HEK293 (cell line): Measurements from ENCODE around the gene ANP32A.

Experiments used
- CTCF ChIA-PET: fragments of 350-600 bp; formaldehyde crosslinking; extraction: SDS; loops from one replicate; lab custom pipeline; 2021; ENCODE audit warnings: antibody characterized with exemption; lab: Yijun Ruan, JAX
- POLR2A ChIA-PET: fragments of 300-600 bp; formaldehyde crosslinking; extraction: SDS; loops from one replicate; lab custom pipeline; 2020; ENCODE audit warnings: antibody characterized with exemption, inconsistent platforms; lab: Yijun Ruan, JAX
- H3K27ac ChIP-seq: fragments of 200-500 bp; sonication (Bioruptor generic); 2 replicates; pipeline ENCODE4 v1.5.1; 2014; ENCODE audit warnings: low read depth, low read length, control low read depth, inconsistent platforms; ENCODE audit errors: extremely low read depth
- H3K36me3 ChIP-seq, 2 experiments: fragments of 200-500 bp in 1 of 2; sonication (Bioruptor generic) in 1 of 2; 1 replicate in 1 of 2; 2 replicates in 1 of 2; pipeline ENCODE4 v1.5.1; 2014 to 2017; ENCODE audit warnings: inconsistent platforms in 2 of 2, low read length in 2 of 2; ENCODE audit not compliant: control insufficient read depth in 2 of 2, insufficient read depth in 1 of 2
- H3K4me1 ChIP-seq: fragments of 200-500 bp; sonication (Bioruptor generic); 2 replicates; pipeline ENCODE4 v1.5.1; 2014; ENCODE audit warnings: mild to moderate bottlenecking, low read length, inconsistent platforms; ENCODE audit not compliant: control insufficient read depth, insufficient read depth
- H3K4me3 ChIP-seq: 2 replicates; pipeline ENCODE4 v1.5.1; 2011; ENCODE audit warnings: low read depth, mild to moderate bottlenecking, control low read depth, low read length, moderate library complexity
- H3K9me3 ChIP-seq: fragments of 200-500 bp; sonication (Bioruptor generic); 2 replicates; pipeline ENCODE4 v1.5.1; 2014; ENCODE audit warnings: low read depth, low read length, inconsistent platforms; ENCODE audit not compliant: control insufficient read depth, insufficient read depth
- HIC1 ChIP-seq: fragments of 450-650 bp; formaldehyde crosslinking; IDR thresholded peaks from 2 replicates; pipeline ENCODE4 v1.5.1; 2016; ENCODE audit warnings: missing biosample characterization, missing genetic modification characterization
- IKZF3 ChIP-seq: fragments of 450-650 bp; IDR thresholded peaks from 2 replicates; pipeline ENCODE4 v1.5.0; 2018; ENCODE audit warnings: missing biosample characterization, mild to moderate bottlenecking, missing genetic modification characterization, moderate library complexity
- PATZ1 ChIP-seq: fragments of 450-650 bp; formaldehyde crosslinking; IDR thresholded peaks from 2 replicates; pipeline ENCODE4 v1.5.1; 2016; ENCODE audit warnings: missing biosample characterization, missing genetic modification characterization
- PBX3 ChIP-seq: sonication (generic); formaldehyde crosslinking; IDR thresholded peaks from 2 replicates; pipeline ENCODE4 v1.8.1; 2022; ENCODE audit warnings: mild to moderate bottlenecking, moderate library complexity, missing genetic modification reagents
- RBAK ChIP-seq: fragments of 450-650 bp; formaldehyde crosslinking; IDR thresholded peaks from 2 replicates; pipeline ENCODE4 v1.5.1; 2016; ENCODE audit warnings: missing biosample characterization, missing genetic modification characterization
- REST ChIP-seq: fragments of 450-650 bp; formaldehyde crosslinking; IDR thresholded peaks from 2 replicates; pipeline ENCODE4 v1.5.1; 2016; ENCODE audit warnings: missing biosample characterization, missing genetic modification characterization
- SP7 ChIP-seq: fragments of 450-650 bp; formaldehyde crosslinking; IDR thresholded peaks from 2 replicates; pipeline ENCODE4 v1.5.1; 2016; ENCODE audit warnings: missing biosample characterization, missing genetic modification characterization
- WT1 ChIP-seq: fragments of 450-650 bp; formaldehyde crosslinking; IDR thresholded peaks from 2 replicates; pipeline ENCODE4 v1.5.1; 2016; ENCODE audit warnings: missing biosample characterization, missing genetic modification characterization
- ZBTB1 ChIP-seq: fragments of 450-650 bp; formaldehyde crosslinking; IDR thresholded peaks from 2 replicates; pipeline ENCODE4 v1.5.1; 2016; ENCODE audit warnings: missing biosample characterization, missing genetic modification characterization
- ZBTB8A ChIP-seq: fragments of 450-650 bp; formaldehyde crosslinking; IDR thresholded peaks from 2 replicates; pipeline ENCODE4 v1.5.1; 2016; ENCODE audit warnings: missing biosample characterization, missing genetic modification characterization
- ZFP69B ChIP-seq: fragments of 450-650 bp; formaldehyde crosslinking; IDR thresholded peaks from 2 replicates; pipeline ENCODE4 v1.5.1; 2016; ENCODE audit warnings: missing biosample characterization, missing genetic modification characterization
- ZNF10 ChIP-seq: fragments of 450-650 bp; formaldehyde crosslinking; IDR thresholded peaks from 2 replicates; pipeline ENCODE4 v1.5.1; 2017; ENCODE audit warnings: missing biosample characterization, missing genetic modification characterization
- ZNF121 ChIP-seq: fragments of 450-650 bp; formaldehyde crosslinking; IDR thresholded peaks from 2 replicates; pipeline ENCODE4 v1.5.1; 2016; ENCODE audit warnings: missing biosample characterization, missing genetic modification characterization
- ZNF239 ChIP-seq: fragments of 450-650 bp; formaldehyde crosslinking; IDR thresholded peaks from 2 replicates; pipeline ENCODE4 v1.5.1; 2016; ENCODE audit warnings: missing biosample characterization, missing genetic modification characterization
- ZNF433 ChIP-seq: fragments of 450-650 bp; formaldehyde crosslinking; IDR thresholded peaks from 2 replicates; pipeline ENCODE4 v1.5.1; 2016; ENCODE audit warnings: missing biosample characterization, missing genetic modification characterization, low read depth
- ZNF529 ChIP-seq: fragments of 450-650 bp; formaldehyde crosslinking; IDR thresholded peaks from 2 replicates; pipeline ENCODE4 v1.5.1; 2017; ENCODE audit warnings: missing genetic modification characterization, missing biosample characterization; ENCODE audit not compliant: insufficient replicate concordance
- ZNF530 ChIP-seq: fragments of 450-650 bp; formaldehyde crosslinking; IDR thresholded peaks from 2 replicates; pipeline ENCODE4 v1.5.1; 2016; ENCODE audit warnings: low read depth, missing biosample characterization, missing genetic modification characterization
- ZNF544 ChIP-seq: fragments of 450-650 bp; formaldehyde crosslinking; IDR thresholded peaks from 2 replicates; pipeline ENCODE4 v1.5.0; 2017; ENCODE audit warnings: missing biosample characterization, missing genetic modification characterization
- ZNF623 ChIP-seq: fragments of 450-650 bp; formaldehyde crosslinking; IDR thresholded peaks from 2 replicates; pipeline ENCODE4 v1.5.1; 2016; ENCODE audit warnings: missing biosample characterization, missing genetic modification characterization
- ZNF677 ChIP-seq: fragments of 450-650 bp; IDR thresholded peaks from 2 replicates; pipeline ENCODE4 v1.5.0; 2018; ENCODE audit warnings: missing biosample characterization, mild to moderate bottlenecking, missing genetic modification characterization, moderate library complexity
- ZNF747 ChIP-seq: fragments of 450-650 bp; formaldehyde crosslinking; IDR thresholded peaks from 2 replicates; pipeline ENCODE4 v1.5.1; 2016; ENCODE audit warnings: missing biosample characterization, missing genetic modification characterization
- ZNF777 ChIP-seq: fragments of 450-650 bp; formaldehyde crosslinking; IDR thresholded peaks from 2 replicates; pipeline ENCODE4 v1.5.1; 2017; ENCODE audit warnings: missing biosample characterization, missing genetic modification characterization, borderline replicate concordance
- ZXDB ChIP-seq: fragments of 450-650 bp; formaldehyde crosslinking; IDR thresholded peaks from 2 replicates; pipeline ENCODE4 v1.5.1; 2016; ENCODE audit warnings: missing biosample characterization, missing genetic modification characterization

Gene ANP32A

GRCh38 chr15:68781217-68781616 is 39.5 kb downstream of the ANP32A start:
- CTCF ChIA-PET = interaction anchor here (0.6 to 1.9 kb wide), 6 partner anchors 48 to 231 kb away, joined by 3 to 9 read pairs (median 4); no protein-coding TSS in a partner anchor
- no peak for TF ChIP-seq ZNF677 (tag by site-specific recombination)
- TF ChIP-seq SP7 (tag by site-specific recombination) = no peak
- no peak for TF ChIP-seq ZXDB (tag by site-specific recombination)
- no peak for TF ChIP-seq REST
- no peak for TF ChIP-seq ZBTB8A (tag by site-specific recombination)
- POLR2A ChIA-PET = interaction anchor here (0.7 kb wide), 1 partner anchor 38 kb away, joined by 3 read pairs; no protein-coding TSS in a partner anchor
- H3K36me3 ChIP-seq = peaks cover 43 to 83% of the 10 kb centered on the region in 2 experiments
- no peaks in the 10 kb centered on the region for H3K4me1 ChIP-seq
- no peaks in the 10 kb centered on the region for H3K9me3 ChIP-seq
- no peak overlapping the region for H3K27ac ChIP-seq
- no peak overlapping the region for H3K4me3 ChIP-seq

GRCh38 chr15:68778876-68779275 is 41.8 kb downstream of the ANP32A start:
- H3K36me3 ChIP-seq = peaks cover 41 to 62% of the 10 kb centered on the region in 2 experiments
- H3K9me3 ChIP-seq = no peaks in the 10 kb centered on the region
- CTCF ChIA-PET = interaction anchor here (0.6 to 2.0 kb wide), 4 partner anchors 34 to 115 kb away, joined by 3 to 13 read pairs (median 4); no protein-coding TSS in a partner anchor
- H3K4me1 ChIP-seq = no peaks in the 10 kb centered on the region
- H3K27ac ChIP-seq = no peak overlapping the region
- POLR2A ChIA-PET = no interaction called here
- H3K4me3 ChIP-seq = no peak overlapping the region
- no peak for TF ChIP-seq ZNF529
- TF ChIP-seq ZNF10 = no peak
- TF ChIP-seq ZNF121 (tag by site-specific recombination) = no peak
- no peak for TF ChIP-seq ZNF433 (tag by site-specific recombination)
- no peak for TF ChIP-seq HIC1 (tag by site-specific recombination)
- TF ChIP-seq IKZF3 (tag by site-specific recombination) = no peak
- no peak for TF ChIP-seq ZNF747 (tag by site-specific recombination)
- TF ChIP-seq ZNF623 (tag by site-specific recombination) = no peak
- no peak for TF ChIP-seq PATZ1 (tag by site-specific recombination)
- TF ChIP-seq ZNF530 (tag by site-specific recombination) = no peak
- TF ChIP-seq WT1 (tag by site-specific recombination) = no peak
- TF ChIP-seq RBAK = no peak
- no peak for TF ChIP-seq ZNF544 (tag by site-specific recombination)
- no peak for TF ChIP-seq SP7 (tag by site-specific recombination)
- TF ChIP-seq ZNF777 (tag by site-specific recombination) = no peak
- TF ChIP-seq ZBTB1 (tag by site-specific recombination) = no peak
- TF ChIP-seq PBX3 (CRISPR knock-in tag) = no peak
- TF ChIP-seq ZNF239 (tag by site-specific recombination) = no peak
- no peak for TF ChIP-seq ZFP69B (tag by site-specific recombination)
